ENCODE measurements around the gene ZBTB38. TPM values are rescaled to one million over a fixed set of nuclear protein-coding genes. Genes with fewer than 3 reads are reported as not detected.

The ZBTB38 gene
- total and polyA plus RNA-seq, 2 donors (not counting 1 experiment from before 2014, with no cell fraction given) = 13.8 to 71.2 TPM

DNA sequence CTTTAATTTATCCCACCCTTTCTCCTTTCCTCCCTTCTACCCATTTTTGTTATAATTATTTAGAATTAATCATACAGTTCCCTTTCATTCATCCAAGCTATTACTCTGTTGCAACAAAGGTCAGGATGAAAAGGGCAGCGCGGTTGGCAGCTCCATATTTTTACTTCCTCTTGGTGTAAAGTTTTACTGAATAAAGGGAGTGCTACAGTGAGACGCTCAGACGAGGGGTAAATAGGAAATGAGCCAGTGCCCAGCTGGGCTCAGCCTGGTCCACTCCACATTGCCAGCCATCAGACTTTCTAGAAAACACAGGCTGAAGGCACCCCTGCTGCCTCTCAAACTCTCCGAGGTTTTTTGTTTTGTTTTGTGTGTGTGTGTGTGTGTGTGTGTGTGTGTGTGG is 21.9 kb upstream of the ZBTB38 start:
- H3K27ac ChIP-seq (ENCODE audit: low read length in 2 of 2) = no peak overlapping the region
- no peaks in the 10 kb centered on the region for H4K20me1 ChIP-seq (ENCODE audit: control insufficient read depth, insufficient read depth, low read length, poor library complexity, severe bottlenecking)
- H3K79me2 ChIP-seq (ENCODE audit: control insufficient read depth, insufficient read depth, low read length) = no peaks in the 10 kb centered on the region
- H3K9me3 ChIP-seq (ENCODE audit: control extremely low read depth in 1 of 3, control insufficient read depth in 2 of 3, insufficient read depth in 1 of 3, low read length in 2 of 3) = peaks cover 0 to 8% (median 3%) of the 10 kb centered on the region in 3 donors
- Mint-ChIP-seq H3K27ac (no peak overlapping the region), H3K9me3 (ENCODE audit: insufficient read depth) (peaks cover under 1% of the 10 kb centered on the region), H3K4me3 (peak overlapping the region; percentile 14), H3K4me1 (no peaks in the 10 kb centered on the region), H3K27me3 (peaks cover 6% of the 10 kb centered on the region)
- intact Hi-C loops (cut with micrococcal nuclease) = no loop called here
- no peak overlapping the region for H3K9ac ChIP-seq (ENCODE audit: low read length)
- no peaks in the 10 kb centered on the region for H3K27me3 ChIP-seq (replicated peaks in 1 of 4; ENCODE audit: control extremely low read depth in 1 of 4, control insufficient read depth in 3 of 4, insufficient read depth in 4 of 4, low read length in 3 of 4)
- ChIA-PET POLR2A (no interaction called here), CTCF (interaction anchor here (1.0 to 1.3 kb wide), 3 partner anchors 21 to 108 kb away, joined by 3 to 6 read pairs (median 3); no protein-coding TSS in a partner anchor)
- peak overlapping the region; percentile 29 for H2AFZ ChIP-seq (ENCODE audit: insufficient read depth, low read depth, low read length, poor library complexity, severe bottlenecking)
- WGBS (ENCODE audit: insufficient coverage) = 100% methylated on average over 1 of the region's 5 CpGs
- TF ChIP-seq, protein P1, sequence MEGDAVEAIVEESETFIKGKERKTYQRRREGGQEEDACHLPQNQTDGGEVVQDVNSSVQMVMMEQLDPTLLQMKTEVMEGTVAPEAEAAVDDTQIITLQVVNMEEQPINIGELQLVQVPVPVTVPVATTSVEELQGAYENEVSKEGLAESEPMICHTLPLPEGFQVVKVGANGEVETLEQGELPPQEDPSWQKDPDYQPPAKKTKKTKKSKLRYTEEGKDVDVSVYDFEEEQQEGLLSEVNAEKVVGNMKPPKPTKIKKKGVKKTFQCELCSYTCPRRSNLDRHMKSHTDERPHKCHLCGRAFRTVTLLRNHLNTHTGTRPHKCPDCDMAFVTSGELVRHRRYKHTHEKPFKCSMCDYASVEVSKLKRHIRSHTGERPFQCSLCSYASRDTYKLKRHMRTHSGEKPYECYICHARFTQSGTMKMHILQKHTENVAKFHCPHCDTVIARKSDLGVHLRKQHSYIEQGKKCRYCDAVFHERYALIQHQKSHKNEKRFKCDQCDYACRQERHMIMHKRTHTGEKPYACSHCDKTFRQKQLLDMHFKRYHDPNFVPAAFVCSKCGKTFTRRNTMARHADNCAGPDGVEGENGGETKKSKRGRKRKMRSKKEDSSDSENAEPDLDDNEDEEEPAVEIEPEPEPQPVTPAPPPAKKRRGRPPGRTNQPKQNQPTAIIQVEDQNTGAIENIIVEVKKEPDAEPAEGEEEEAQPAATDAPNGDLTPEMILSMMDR (IDR thresholded peaks at IDR 0.05) = no peak
- H3K4me1 ChIP-seq (ENCODE audit: control insufficient read depth in 2 of 2, insufficient read depth in 2 of 2, low read length in 2 of 2) = no peaks in the 10 kb centered on the region
- no peak for ATAC-seq (ENCODE audit: low read depth)
- H3K4me3 ChIP-seq (ENCODE audit: control extremely low read depth in 1 of 5, extremely low read depth in 1 of 5, insufficient read depth in 1 of 5, low read depth in 2 of 5, low read length in 4 of 5) = no peak overlapping the region
- DNase-seq = no peak
- H3K36me3 ChIP-seq (replicated peaks in 1 of 2; ENCODE audit: control extremely low read depth in 1 of 2, control insufficient read depth in 1 of 2, extremely low read depth in 1 of 2, insufficient read depth in 2 of 2, low read length in 1 of 2) = no peaks in the 10 kb centered on the region
- no peak overlapping the region for H3K4me2 ChIP-seq (replicated peaks; ENCODE audit: low read depth, low read length, poor library complexity, severe bottlenecking)

GRCh38 chr3:141346839-141347238 is 21.5 kb upstream of the ZBTB38 start:
- H3K9me3 Mint-ChIP-seq (ENCODE audit: insufficient read depth) = no peaks in the 10 kb centered on the region

More at GRCh38 chr3:141346839-141347238, 21.5 kb upstream of the ZBTB38 start:
- 90% methylated on average over 2 of the region's 5 CpGs for WGBS (ENCODE audit: insufficient coverage)
- intact Hi-C loops (cut with micrococcal nuclease) = no loop called here
- Mint-ChIP-seq H3K4me3 (no peak overlapping the region), H3K27ac (no peak overlapping the region), H3K27me3 (peaks cover 6% of the 10 kb centered on the region), H3K4me1 (no peaks in the 10 kb centered on the region)
- Histone ChIP-seq H3K9ac (ENCODE audit: low read length) (no peak overlapping the region), H4K20me1 (ENCODE audit: control insufficient read depth, insufficient read depth, low read length, poor library complexity, severe bottlenecking) (no peaks in the 10 kb centered on the region), H3K4me3 (ENCODE audit: control extremely low read depth in 1 of 5, extremely low read depth in 1 of 5, insufficient read depth in 1 of 5, low read depth in 2 of 5, low read length in 4 of 5) (no peak overlapping the region), H3K4me2 (replicated peaks; ENCODE audit: low read depth, low read length, poor library complexity, severe bottlenecking) (no peak overlapping the region), H2AFZ (ENCODE audit: insufficient read depth, low read depth, low read length, poor library complexity, severe bottlenecking) (peak overlapping the region; percentile 29), H3K27me3 (replicated peaks in 1 of 4; ENCODE audit: control extremely low read depth in 1 of 4, control insufficient read depth in 3 of 4, insufficient read depth in 4 of 4, low read length in 3 of 4) (no peaks in the 10 kb centered on the region), H3K9me3 (ENCODE audit: control extremely low read depth in 1 of 3, control insufficient read depth in 2 of 3, insufficient read depth in 1 of 3, low read length in 2 of 3) (peaks cover 0 to 8% (median 3%) of the 10 kb centered on the region in 3 donors), H3K36me3 (replicated peaks in 1 of 2; ENCODE audit: control extremely low read depth in 1 of 2, control insufficient read depth in 1 of 2, extremely low read depth in 1 of 2, insufficient read depth in 2 of 2, low read length in 1 of 2) (no peaks in the 10 kb centered on the region), H3K79me2 (ENCODE audit: control insufficient read depth, insufficient read depth, low read length) (no peaks in the 10 kb centered on the region), H3K27ac (ENCODE audit: low read length in 2 of 2) (no peak overlapping the region), H3K4me1 (ENCODE audit: control insufficient read depth in 2 of 2, insufficient read depth in 2 of 2, low read length in 2 of 2) (no peaks in the 10 kb centered on the region)
- ChIA-PET CTCF (interaction anchor here (1.0 to 1.3 kb wide), 2 partner anchors 21 to 35 kb away, joined by 3 to 6 read pairs; no protein-coding TSS in a partner anchor), POLR2A (no interaction called here)
- DNase-seq (no peak), ATAC-seq (ENCODE audit: low read depth) (no peak)
- TF ChIP-seq, protein P1 (IDR thresholded peaks at IDR 0.05) = no peak
- no peak for TF ChIP-seq EZH2 (IDR thresholded peaks at IDR 0.05; ENCODE audit: borderline replicate concordance, insufficient read depth, low read depth, low read length, poor library complexity, severe bottlenecking)

Measured in B cell (primary cell).